Stromal cell of bone marrow (primary cell): ENCODE data around the gene GRM6.

ENCODE experiments used
- DNase-seq: peaks from one replicate; pipeline ENCODE4 v3.0.0-alpha.2; 2012; ENCODE audit warnings: low read depth

The GRM6 gene

GRCh38 chr5:178994580-178995340 lies at the start of gene GRM6:
TSS of gene GRM6 (minus strand) at chr5:178995320. CDS start at chr5:178994944, 376 bp downstream.
- no peak for DNase-seq

DNA sequence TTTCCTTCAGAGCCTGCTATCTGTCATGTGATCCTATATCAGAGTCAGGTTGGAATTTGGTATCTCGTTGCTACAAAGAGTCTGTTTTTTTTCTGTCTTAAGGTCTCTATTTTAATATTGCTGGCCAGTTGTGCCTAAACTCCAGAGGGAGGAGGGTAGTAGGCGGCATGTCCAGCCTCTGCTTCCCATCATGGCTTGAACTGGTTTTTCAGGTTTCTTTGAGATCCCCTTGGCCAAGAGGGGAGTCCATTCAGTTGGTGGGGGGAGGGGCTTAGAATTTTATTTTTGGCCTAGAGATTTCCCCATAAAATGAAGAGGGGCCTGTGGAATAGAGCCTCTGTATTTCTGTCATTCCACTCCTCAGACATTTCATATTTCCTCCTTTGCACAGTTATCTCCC lies 49.6 kb upstream of the GRM6 start:
- DNase-seq, result no peak

GRCh38 chr5:179033004-179033580 lies 38.0 kb upstream of the GRM6 start:
- no peak for DNase-seq

- DNase-seq, result peak; percentile 91
Measured at GRCh38 chr5:179023528-179024189, 28.5 kb upstream of the GRM6 start, which contains the start of gene ZNF879. TSS of gene ZNF879 (plus strand) at chr5:179023804. CDS start at chr5:179025005, 1,201 bp downstream.

GRCh38 chr5:179008667-179009066 lies 13.5 kb upstream of the GRM6 start:
- DNase-seq, result no peak

GRCh38 chr5:179006564-179006963 lies 11.4 kb upstream of the GRM6 start:
- no peak for DNase-seq

DNA sequence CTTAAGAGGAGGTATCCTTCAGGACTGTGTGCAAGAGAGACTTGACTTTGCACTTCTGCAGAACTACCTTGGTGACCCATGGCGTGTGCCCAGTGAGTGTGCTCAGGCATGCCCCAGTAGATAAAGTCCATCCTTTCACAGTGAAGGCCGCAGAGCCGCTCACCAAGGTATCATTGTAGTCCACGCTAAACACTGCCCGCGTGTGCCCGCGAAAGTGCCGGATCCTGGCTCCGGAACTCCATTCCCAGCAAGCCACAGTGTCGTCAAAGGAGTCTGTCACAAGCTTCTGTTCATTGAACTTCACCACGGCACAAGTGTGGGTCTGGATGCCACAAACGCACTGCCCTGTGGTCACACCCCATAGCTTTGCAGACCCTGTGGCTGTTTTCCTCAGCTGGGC lies 3.3 kb upstream of the GRM6 start:
- DNase-seq, result no peak

DNA sequence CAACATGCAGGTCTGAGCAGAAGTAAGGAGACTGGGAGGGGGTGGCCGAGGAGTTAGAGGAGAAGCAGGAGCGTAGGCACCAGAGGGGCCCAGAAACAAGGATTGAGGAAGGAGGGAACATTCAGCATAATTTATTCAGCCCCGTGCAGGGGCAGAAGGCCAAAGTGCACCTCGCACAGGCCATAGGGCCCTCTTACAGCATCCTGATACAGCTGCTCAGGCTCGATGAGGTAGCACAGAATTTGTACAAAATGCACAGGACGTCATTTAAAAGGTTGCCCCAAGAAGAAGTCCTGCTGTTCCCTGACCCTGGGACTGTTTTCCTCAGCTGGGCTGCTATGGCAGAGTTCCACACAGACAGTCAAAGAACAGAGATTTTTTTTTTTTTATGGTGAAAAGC lies 2.1 kb upstream of the GRM6 start:
- DNase-seq, result no peak

- no peak for DNase-seq
Measured at GRCh38 chr5:178996156-178996555, 1.0 kb upstream of the GRM6 start.

DNA sequence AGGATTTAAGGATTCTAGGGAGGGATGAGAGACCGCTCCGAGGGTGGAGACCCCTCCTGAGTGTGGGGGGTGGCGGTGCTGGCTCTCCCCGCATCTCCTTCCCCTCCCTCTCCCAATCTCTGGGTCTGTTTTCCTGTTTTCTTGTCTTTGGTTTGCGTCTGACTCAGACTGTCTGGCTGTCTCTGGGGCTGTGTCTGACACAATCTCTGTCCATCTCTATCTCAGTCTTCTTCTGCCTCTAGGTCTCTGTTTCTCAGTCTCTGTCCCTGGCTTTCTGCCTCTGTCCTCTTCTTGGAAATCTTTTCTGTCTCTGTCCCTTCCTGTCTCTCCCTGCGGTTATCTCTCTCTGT lies 196 bp upstream of the GRM6 start:
- DNase-seq, result no peak

- no peak for DNase-seq
Measured at GRCh38 chr5:178993955-178994579, 1.1 kb downstream of the GRM6 start.

GRCh38 chr5:178993236-178993765 lies 1.8 kb downstream of the GRM6 start:
- no peak for DNase-seq

GRCh38 chr5:178992291-178992895 lies 2.7 kb downstream of the GRM6 start:
- no peak for DNase-seq

DNA sequence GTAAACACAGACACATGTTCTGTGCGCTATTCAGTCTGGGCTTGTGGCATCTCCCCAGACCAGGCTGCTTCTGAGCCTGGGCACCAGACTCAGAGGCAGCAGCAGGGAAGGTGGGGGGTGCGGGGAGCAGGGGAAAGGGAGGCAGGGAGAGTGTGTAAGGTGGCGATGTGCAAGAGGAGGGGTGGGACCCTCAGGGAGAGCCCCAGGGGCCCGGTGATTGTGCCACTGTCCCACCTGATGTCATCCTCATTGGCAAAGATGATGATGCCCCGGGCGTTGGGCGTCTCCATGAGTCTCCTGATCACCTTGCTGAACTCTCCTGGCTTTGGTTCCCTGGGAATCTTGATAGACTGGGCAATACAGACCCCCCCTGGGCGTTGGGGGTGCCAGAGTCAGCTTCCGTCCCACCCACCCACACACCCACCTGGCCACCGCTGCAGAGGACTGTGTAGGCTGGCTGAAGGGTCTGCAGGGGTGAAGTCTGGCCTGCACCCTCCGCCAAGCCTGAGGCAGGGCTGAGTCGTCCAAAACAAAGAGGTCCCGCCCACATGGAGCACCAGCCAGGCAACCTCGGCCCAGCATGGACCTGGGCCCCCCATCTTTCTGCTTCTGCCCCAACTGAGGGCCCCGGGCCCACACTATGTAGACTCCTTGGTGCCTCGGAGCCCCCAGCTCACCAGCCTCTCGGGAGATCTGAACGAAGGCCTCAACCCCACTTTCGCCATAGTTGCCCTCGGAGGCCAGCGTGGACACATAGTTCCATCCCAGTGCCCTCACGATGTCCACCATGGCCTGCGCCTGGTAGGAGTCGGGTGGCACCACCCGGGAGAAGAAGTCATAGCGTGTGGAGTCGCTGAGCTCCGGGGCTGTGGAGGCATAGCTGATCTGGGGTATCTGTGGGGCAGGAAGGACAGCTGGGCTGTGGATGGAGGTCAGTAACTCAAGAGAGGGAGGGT lies 3.7 kb downstream of the GRM6 start:
- no peak for DNase-seq

DNA sequence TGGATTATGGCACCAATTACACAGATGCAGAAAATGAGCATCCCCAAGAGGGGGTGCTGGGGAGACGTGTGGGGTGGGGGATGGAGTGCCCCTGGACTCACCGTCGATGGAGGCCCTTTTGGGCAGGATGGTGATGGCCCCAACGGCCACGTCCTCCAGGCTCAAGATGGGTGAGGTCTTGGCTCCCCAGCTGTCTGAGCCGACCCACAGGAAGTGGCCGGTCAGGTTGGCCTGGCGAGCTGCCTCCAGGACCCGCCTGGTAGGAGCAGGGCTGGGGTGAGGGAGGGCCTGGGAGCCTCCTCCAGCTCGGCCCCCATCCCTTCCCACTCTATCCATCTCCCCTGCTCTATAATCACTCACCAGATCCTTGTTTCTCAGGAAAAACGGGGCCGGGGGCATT lies 4.6 kb downstream of the GRM6 start:
- no peak for DNase-seq

DNA sequence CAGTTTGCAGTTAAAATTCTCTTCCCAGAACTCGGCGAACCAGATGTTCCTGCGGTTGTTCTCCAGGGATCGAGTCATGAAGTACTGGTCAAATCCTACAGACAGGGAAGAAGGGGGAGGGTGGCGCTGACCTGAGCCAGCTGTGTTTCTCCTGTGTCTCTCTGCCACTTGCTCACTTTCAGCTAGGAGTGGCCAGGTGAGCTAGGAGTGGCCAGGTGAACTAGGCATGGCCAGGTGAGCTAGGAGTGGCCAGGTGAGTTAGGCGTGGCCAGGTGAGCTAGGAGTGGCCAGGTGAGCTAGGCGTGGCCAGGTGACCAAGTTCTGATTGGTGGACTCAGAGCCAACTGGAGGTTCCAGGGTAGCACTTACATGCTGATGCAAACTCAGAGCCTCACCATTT lies 5.8 kb downstream of the GRM6 start:
- DNase-seq, result no peak

DNA sequence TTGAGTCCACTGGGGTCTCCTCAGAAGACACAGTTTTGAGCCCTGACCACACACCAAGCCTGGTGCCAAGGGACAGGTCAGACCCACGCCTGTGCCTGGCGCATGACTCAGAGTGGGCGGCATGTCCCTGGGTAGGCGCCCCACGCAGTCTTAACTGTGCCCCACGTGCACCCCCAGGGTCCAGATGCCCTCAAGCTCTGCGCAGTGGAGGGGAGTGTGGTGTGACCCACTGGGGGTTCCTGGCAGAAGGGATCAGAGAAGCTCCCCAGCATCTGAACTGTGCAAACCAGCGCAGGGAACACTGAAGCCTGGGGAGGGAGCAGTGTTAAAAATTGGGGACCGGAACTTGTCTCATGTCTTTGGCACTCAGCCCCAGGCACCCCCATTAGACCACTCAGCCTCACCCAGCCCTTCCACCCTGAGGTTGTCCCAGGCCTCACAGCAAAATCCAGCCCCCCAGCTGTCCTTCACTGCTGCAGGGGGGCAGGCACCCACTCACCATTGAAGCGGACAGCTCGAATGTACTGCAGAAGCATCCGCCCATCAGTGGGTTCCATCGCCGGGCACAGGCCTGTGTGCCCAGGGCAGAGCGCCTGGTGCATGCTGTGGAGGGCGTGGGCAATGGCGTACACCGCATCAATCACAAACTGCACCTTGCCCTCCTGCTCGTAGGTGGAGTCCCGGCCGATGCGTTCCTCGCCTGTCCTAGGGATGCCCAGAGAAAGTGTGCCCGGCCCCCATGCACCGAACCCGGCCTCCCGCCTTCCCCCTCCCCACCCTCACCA lies 6.5 kb downstream of the GRM6 start:
- no peak for DNase-seq

DNA sequence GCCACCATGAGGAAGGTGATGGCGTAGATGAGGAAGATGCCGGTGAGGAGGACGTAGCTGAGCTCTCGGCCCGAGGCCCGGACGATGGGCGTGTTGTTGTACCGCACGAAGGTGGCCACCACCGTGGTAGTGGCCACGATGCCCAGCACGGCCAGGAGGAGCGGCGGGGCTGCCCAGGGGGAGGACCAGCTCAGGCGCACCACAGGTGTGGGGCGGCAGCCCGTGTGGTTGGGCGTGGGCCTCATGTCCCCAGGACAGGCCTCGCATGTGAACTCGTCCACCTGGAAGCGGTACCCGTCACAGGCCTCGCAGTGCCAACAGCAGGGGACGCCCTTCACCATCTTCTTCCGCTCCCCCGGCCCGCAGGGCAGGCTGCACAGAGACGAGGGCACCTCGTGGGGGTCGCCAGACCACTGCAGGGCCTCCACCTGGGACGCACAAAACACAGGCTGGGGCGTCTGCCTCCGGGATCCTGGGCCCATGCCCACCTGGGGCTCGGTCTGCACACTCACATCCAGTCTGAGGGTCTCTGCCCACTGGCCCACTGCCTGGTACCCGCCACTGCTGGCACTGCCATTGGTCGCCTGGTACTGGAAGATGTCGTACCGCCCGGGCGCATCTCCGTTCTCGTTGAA lies 8.7 kb downstream of the GRM6 start:
- no peak for DNase-seq

DNA sequence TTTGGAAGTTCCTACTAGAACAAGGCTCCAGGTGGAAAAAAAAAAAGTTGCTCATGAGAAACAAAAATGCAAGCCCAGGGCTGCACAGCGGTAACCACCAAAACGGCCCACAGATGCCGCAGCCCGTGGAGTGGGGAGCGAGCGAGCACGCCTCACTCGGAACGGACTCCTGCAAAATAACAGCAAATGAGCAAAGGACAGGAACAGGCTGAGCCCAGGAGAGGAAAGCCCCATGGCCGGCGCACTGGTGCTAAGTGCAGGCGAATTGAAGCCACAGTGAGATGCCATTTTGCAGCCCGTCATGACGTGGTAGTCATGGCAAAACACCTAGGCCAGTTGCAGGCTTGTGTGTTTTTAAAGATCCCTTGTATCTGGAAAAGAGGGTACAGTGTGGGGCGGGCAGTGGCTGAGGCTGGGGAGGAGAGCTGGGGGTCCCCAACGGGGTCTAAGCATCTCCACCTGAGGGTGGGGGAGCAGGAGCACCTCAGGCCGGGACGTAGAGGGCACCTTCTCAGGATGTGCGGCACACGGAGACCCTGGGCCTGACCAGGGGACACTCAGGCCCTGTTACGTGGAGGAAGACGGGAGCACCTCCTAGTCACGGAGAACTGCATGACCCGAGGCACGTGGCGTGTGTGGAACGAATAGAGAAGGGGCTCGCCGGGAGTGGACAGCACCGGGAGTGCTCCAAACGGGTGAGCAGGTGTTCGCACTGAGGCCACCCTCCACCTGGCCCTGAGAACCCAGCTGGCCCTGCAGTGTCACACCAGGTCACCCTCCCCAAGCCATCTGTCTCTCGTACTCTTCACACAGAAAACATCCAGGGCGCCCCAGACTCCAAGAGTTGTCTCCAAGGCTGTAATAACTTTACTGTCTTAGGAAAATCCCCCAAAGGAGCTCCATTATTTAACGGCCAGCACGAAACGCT lies 10.7 kb downstream of the GRM6 start:
- no peak for DNase-seq
